Inflammatory macrophage (primary cell): ENCODE results near the gene DISC1.
"Not testable (repeated sequence)": the region's sequence is repeated elsewhere in the genome, so short reads cannot be mapped to it uniquely, and the experiment has no call there.

ENCODE experiments used
- DNase-seq, 2 donors: peaks; one replicate each; pipeline ENCODE4 v3.0.0-alpha.2; 2020 to 2022

Gene DISC1

DNA sequence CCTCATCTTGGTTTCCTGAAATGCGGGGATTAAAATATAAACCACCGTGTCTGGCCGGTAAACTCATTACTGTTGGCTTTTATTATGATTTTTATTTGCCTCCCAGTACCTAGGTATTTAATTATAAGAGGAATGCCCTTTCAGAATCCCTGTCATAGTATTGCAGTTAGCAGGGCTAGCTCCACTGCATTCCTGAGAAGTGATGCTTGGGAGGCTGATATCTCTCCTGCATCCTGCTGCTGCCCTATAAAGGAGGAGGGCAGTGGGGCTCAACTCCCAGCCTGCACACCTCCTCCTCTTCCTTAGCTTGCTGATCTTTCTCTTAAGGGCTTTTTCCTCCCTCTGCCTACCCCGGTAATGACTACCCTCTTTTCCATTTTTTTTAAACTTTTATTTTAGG, 19.9 kb upstream of the DISC1 start:
- no peak for DNase-seq

GRCh38 chr1:231610388-231610787, 16.2 kb upstream of the DISC1 start:
- peak; percentile 51 to 53 for DNase-seq

- no peak for DNase-seq
Observed at GRCh38 chr1:231611111-231611510, 15.5 kb upstream of the DISC1 start.

DNA sequence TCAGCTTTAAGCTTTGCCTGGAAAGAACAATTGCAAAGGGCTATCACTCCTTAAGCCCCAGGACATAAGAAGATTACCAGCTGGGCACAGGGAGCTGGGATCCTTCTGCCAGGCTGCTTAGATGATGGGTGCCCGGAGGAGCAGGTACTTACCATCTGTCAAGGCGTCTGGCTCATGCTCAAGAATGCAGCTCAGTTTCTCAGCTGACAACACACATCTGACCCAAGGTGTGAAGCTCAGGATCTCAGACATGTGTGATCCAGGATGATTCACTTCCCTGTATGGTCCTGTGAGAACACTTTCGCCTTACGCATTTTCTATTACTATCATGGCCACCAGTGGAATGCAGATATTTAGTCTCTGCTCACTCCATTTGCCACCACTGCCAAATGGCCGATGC, 14.7 kb upstream of the DISC1 start:
- DNase-seq: no peak

DNA sequence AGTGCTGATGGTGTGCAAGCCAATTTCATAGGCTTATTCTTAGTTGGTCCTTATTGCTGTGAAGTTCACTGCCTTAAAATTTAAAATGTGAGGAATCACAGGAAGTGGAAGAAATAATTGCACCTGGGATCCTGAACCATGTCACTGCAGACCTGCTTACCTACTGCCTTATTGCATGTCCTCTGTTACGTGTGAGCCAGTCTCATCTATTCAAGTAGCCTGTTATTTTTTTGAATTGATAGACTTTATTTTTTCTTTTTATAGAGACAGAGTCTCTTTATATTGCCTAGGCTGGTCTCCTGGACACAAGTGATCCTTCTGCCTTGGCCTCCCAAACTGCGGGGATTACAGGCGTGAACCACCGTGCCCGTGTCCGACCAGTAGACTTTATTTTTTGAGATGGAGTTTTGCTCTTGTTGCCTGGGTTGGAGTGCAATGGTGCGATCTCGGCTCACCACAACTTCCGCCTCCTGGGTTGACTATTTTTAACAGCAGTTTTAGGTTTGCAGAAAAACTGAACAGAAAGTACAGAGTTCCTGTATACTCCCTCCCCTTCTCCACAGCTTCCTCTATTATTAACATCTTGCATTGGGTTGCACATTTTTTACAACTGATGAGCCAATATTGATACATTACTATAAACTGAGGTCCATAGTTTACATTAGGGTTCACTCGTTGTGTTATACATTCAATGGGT, 14.0 kb upstream of the DISC1 start:
- peak; percentile 78 to 91 for DNase-seq

- peak; percentile 30 to 59 for DNase-seq
Observed at GRCh38 chr1:231613419-231614349, 12.9 kb upstream of the DISC1 start.

DNA sequence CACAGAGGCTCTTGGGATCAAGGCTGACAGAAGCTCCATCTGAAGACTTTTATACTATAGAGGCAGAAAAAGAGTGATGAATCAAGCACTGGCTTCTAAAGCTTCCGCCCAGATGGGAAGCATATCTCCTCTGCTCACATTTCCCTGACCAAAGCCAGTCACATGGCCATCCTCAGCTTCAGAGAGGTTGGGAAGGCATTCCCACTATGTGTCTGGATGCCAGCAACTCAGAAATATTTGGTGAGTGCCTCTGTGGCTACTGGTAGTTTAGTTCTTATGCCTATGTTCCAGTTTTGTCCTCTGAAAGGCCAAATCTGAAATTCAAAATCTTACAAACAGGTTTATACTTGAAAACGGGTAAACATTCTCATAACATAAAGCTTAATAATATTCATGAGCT, 9.9 kb upstream of the DISC1 start:
- no peak for DNase-seq

DNA sequence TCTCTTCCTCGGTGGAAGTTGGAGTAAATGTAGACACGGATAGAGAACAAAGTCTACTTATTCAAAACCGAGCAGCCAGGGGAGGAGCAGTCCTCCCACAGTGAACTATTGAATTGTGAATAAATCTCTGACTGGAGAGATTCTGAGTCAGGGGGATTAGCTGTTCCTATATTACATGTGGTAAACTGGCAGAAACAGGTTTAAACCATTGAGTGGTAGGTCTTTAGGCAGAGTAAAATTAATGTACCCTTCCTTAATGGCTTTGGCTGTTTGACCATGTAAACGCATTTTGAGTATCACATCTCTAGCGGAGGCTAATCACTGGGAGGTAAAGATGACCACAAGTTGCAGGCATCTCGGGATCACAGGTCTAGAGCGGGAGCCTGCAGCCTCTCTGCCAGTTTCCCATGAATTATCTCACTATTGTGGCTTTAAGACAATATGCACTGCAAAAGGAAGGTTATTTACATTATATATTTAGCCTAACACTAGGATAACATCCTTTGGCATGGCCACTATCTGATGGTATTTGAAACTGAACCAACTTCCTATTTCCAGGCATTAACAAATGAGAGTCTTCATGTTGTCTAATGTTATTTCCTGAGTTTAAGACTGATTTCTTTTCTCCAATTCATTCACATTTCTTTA, 7.9 kb upstream of the DISC1 start:
- DNase-seq: no peak

GRCh38 chr1:231619257-231619634, 7.3 kb upstream of the DISC1 start:
- no peak for DNase-seq

DNA sequence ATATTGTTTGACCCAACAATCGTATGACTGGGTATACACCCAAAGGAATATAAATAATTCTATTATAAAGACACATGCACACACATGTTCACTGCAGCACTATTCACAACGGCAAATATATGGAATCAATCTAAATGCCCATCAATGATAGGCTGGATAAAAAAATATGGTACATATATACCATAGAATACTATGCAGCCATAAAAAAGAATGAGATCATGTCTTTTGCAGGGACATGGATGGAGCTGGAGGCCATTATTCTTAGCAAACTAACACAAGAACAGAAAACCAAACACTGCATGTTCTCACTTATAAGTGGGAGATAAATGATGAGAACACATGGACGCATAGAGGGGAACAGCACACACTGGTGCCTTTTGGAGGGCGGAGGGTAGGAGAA, 1.5 kb upstream of the DISC1 start:
- DNase-seq: not testable (repeated sequence)

GRCh38 chr1:231625975-231626534, 535 bp upstream of the DISC1 start:
- DNase-seq: no peak

GRCh38 chr1:231626951-231627614, 493 bp downstream of the DISC1 start:
- peak; percentile 74 to 80 for DNase-seq

DNA sequence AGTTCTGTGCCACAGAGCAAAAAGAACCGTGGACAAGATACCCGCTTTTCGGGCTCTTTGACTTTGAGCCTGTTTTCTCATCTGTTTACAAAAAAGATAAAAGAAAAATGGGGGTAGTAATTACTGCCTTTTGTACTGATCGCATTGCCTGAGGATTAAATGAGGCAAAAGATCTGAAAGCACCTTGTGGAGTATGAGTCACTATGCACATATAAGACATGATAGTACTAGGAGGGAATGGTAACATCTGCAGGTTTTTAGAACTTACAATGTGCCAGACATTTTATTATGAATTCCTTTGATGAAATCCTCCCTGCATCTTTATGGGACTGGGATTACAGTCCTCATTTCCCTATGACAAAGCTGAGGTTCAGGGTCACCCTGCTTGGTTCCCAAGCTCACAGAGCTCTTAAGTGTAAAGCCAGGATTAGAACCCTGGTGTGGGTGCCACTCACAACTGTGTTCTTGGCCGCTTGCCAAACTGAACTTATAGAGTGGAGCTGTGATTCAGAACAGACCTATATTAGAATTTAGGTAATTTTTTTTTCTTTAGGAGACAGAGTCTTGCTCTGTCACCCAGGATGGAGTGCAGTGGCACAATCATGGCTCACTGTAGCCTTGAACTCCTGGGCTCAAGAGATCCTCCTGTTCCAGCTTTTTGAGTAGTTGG, 1.8 kb downstream of the DISC1 start:
- no peak for DNase-seq

DNA sequence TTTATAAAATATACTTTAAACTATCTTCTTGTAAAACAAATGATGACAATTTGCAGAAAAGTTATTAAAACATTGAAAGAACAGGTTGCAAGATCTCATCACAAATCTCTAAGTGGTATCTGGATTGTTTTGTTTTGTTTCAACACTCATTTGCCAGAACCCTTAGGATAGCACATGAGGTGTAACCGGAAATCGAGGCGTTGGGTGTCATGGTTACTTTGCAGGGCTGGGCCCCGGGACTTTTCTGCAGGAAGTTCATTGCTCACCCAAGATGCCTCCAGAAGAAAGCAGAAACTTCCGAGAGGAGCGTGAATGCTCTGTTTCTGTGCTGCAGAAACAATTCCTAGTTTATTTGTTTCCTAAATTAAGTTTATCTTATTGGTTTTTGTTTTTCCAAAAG, 2.5 kb downstream of the DISC1 start:
- peak; percentile 65 to 73 for DNase-seq

GRCh38 chr1:231630558-231631205, 4.1 kb downstream of the DISC1 start:
- DNase-seq: no peak

GRCh38 chr1:231631717-231632116, 5.1 kb downstream of the DISC1 start:
- no peak for DNase-seq

- no peak for DNase-seq
Observed at GRCh38 chr1:231632119-231632518, 5.5 kb downstream of the DISC1 start.

DNA sequence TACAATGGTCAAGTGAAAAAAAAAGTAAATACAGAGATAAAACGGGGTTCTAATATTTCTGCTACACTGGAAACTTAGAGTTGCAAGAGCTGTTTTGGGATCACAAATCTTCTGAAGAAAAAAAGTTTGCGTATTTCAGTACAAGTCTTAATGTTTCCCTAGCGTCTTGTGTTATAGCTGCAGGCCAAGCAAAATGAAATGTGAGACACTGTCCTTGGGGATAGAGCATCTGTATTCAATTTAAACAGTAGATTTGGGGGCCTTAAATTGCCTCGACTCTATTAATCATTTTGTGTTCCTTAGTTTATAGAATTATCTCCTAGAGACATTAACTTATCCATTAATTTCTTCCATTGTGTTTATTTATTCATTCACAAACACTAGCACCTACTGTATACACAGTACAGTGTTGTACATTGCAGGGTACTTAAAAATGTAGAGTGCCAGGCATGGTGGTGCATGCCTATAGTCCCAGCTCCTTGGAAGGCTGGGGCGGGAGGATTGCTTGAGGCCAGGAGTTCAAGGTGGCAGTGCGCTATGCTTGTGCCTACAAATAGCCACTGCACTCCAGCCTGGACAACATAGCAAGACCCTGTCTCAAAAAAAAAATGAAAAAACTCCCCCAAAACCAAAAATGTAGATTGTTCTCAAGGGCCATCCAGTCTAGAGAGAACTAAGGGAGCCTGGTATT, 7.9 kb downstream of the DISC1 start:
- DNase-seq: no peak

- no peak for DNase-seq
Observed at GRCh38 chr1:231636157-231636556, 9.6 kb downstream of the DISC1 start.

DNA sequence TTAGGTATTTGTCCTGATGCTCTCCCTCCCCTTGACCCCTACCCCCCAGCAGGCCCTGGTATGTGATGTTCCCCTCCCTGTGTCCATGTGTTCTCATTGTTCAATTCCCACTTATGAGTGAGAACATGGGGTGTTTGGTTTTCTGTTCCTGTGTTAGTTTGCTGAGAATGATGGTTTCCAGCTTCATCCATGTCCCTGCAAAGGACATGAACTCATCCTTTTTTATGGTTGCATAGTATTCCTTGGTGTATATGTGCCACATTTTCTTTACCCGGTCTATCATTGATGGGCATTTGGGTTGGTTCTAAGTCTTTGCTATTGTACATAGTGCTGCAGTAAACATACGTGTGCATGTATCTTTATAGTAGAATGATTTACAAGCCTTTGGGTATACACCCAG, 10.3 kb downstream of the DISC1 start:
- not testable (repeated sequence) for DNase-seq

DNA sequence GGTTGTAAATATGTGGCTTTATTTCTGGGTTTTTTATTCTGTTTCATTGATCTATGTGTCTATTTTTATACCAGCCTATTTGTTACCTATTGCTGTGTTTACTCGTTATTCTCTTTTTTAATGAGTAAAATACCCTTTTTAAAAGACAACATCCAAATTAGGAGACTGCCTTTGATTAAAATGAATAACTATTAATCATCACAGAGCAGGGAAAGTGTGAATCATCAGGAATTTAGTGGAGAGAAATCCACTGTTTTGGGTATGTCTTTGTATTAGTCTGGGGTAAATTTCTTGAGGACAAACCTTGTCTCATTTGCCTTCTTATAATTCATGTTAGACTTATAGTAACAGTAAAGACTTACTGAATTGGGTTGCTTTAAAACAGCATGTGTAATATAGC, 12.1 kb downstream of the DISC1 start:
- DNase-seq: no peak
